Tibial nerve (tissue), 4 donors: ENCODE data around the gene CRB3.

Experiments used
- CTCF ChIP-seq, 5 experiments: fragments of 200-600 bp in 3 of 5; fragments of 450-650 bp in 2 of 5; sonication (generic) in 3 of 5; IDR thresholded peaks; one replicate each; pipeline ENCODE4 v1.5.1; 2016 to 2019; ENCODE audit warnings: antibody characterized with exemption in 5 of 5, mild to moderate bottlenecking in 3 of 5, moderate library complexity in 2 of 5
- EP300 ChIP-seq, 2 donors: sonication (generic); formaldehyde crosslinking; IDR thresholded peaks; one replicate each; pipeline ENCODE4 v1.6.1; 2017; ENCODE audit warnings: antibody characterized with exemption in 2 of 2, mild to moderate bottlenecking in 1 of 2
- POLR2A ChIP-seq, 2 donors: fragments of 450-650 bp; IDR thresholded peaks; one replicate each; pipeline ENCODE4 v1.6.1; 2017; ENCODE audit warnings: antibody characterized with exemption in 2 of 2, mild to moderate bottlenecking in 2 of 2, moderate library complexity in 2 of 2

GRCh38 chr19:6483235-6483634 is 19.2 kb downstream of the CRB3 start:
- TF ChIP-seq CTCF (IDR thresholded peaks at IDR 0.05) (no peak), POLR2A (IDR thresholded peaks at IDR 0.05) (no peak), EP300 (IDR thresholded peaks at IDR 0.05) (no peak)
